K562 (cell line): ENCODE measurements around the gene KMT5C. TPM values are rescaled to one million over a fixed set of nuclear protein-coding genes. Genes with fewer than 3 reads are reported as not detected.

Experiments
- BRD9 ChIP-seq: fragments of 450-650 bp; IDR thresholded peaks from 2 replicates; pipeline ENCODE4 v1.6.1; 2018; ENCODE audit warnings: low read depth; ENCODE audit not compliant: partially characterized antibody
- CBX5 ChIP-seq: IDR thresholded peaks from 2 replicates; pipeline ENCODE4 v1.6.1; 2014; ENCODE audit warnings: low read depth, borderline replicate concordance
- CCAR2 ChIP-seq: fragments of 200-400 bp; formaldehyde crosslinking; IDR thresholded peaks from 2 replicates; pipeline ENCODE4 v1.6.1; 2017; ENCODE audit warnings: mild to moderate bottlenecking, low read depth, low read length
- DIDO1 ChIP-seq: fragments of 450-650 bp; IDR thresholded peaks from 2 replicates; pipeline ENCODE4 v1.6.1; 2016; ENCODE audit warnings: low read depth, missing biosample characterization, missing genetic modification characterization
- DMBX1 ChIP-seq: fragments of 250-450 bp; sonication (Bioruptor Pico); IDR thresholded peaks from 2 replicates; pipeline ENCODE4 v1.8.0; 2022; ENCODE audit warnings: inconsistent platforms, mild to moderate bottlenecking, moderate library complexity, borderline replicate concordance
- ERF ChIP-seq: fragments of 450-650 bp; formaldehyde crosslinking; IDR thresholded peaks from 2 replicates; pipeline ENCODE4 v1.4.0; 2020; ENCODE audit warnings: mild to moderate bottlenecking, mixed read lengths
- FOXA1 ChIP-seq: fragments of 450-650 bp; IDR thresholded peaks from 2 replicates; pipeline ENCODE4 v1.6.1; 2016; ENCODE audit warnings: mild to moderate bottlenecking, borderline replicate concordance
- GABPB1 ChIP-seq: sonication (generic); formaldehyde crosslinking; IDR thresholded peaks from 2 replicates; pipeline ENCODE4 v1.8.0; 2022; ENCODE audit warnings: mild to moderate bottlenecking, missing genetic modification reagents
- GABPB2 ChIP-seq: fragments of 250-450 bp; sonication (Bioruptor Pico); conservative IDR thresholded peaks from 2 replicates; pipeline ENCODE4 v1.5.1; 2021; ENCODE audit warnings: mild to moderate bottlenecking
- GMEB1 ChIP-seq: fragments of 250-450 bp; sonication (Bioruptor Pico); IDR thresholded peaks from 2 replicates; pipeline ENCODE4 v1.4.0; 2020; ENCODE audit warnings: mild to moderate bottlenecking
- GTF2A2 ChIP-seq: IDR thresholded peaks from 2 replicates; pipeline ENCODE4 v1.6.1; 2016; ENCODE audit warnings: mild to moderate bottlenecking, missing genetic modification characterization, missing compliant biosample characterization
- HMG20B ChIP-seq: fragments of 250-450 bp; sonication (Bioruptor Pico); IDR thresholded peaks from 2 replicates; pipeline ENCODE4 v1.5.0; 2021; ENCODE audit warnings: mild to moderate bottlenecking
- ILF3 ChIP-seq: fragments of 450-650 bp; IDR thresholded peaks from 2 replicates; pipeline ENCODE4 v1.6.1; 2018; ENCODE audit warnings: antibody characterized with exemption, mild to moderate bottlenecking, moderate library complexity, borderline replicate concordance
- NR2F6 ChIP-seq: fragments of 450-650 bp; formaldehyde crosslinking; IDR thresholded peaks from 2 replicates; pipeline ENCODE4 v1.4.0; 2020; ENCODE audit warnings: mild to moderate bottlenecking
- PHB ChIP-seq: fragments of 250-450 bp; sonication (Bioruptor Pico); IDR thresholded peaks from 2 replicates; pipeline ENCODE4 v1.5.0; 2021
- RBM39 ChIP-seq: fragments of 200-400 bp; formaldehyde crosslinking; optimal IDR thresholded peaks from 2 replicates; pipeline ENCODE3; 2018; ENCODE audit warnings: low read depth, low read length
- TFE3 ChIP-seq: fragments of 450-650 bp; formaldehyde crosslinking; IDR thresholded peaks from 2 replicates; pipeline ENCODE4 v1.4.0; 2020; ENCODE audit warnings: mild to moderate bottlenecking, mixed read lengths
- XRCC5 ChIP-seq: fragments of 200-400 bp; formaldehyde crosslinking; IDR thresholded peaks from 2 replicates; pipeline ENCODE4 v1.6.1; 2017; ENCODE audit warnings: low read depth, mild to moderate bottlenecking, low read length
- ZBTB1 ChIP-seq: sonication (generic); formaldehyde crosslinking; IDR thresholded peaks from 2 replicates; pipeline ENCODE4 v1.8.1; 2023; ENCODE audit warnings: missing genetic modification reagents, low read depth, mild to moderate bottlenecking, borderline replicate concordance
- ZNF263 ChIP-seq: sonication (generic); formaldehyde crosslinking; IDR thresholded peaks from 2 replicates; pipeline ENCODE4 v1.8.0; 2022; ENCODE audit warnings: mild to moderate bottlenecking, missing genetic modification reagents, borderline replicate concordance
- ZNF324 ChIP-seq: fragments of 250-450 bp; sonication (Bioruptor Pico); IDR thresholded peaks from 2 replicates; pipeline ENCODE4 v1.4.0; 2020; ENCODE audit warnings: mild to moderate bottlenecking
- ZNF436 ChIP-seq: fragments of 250-450, 450-650 bp; sonication (Bioruptor Pico); formaldehyde crosslinking; IDR thresholded peaks from 2 replicates; pipeline ENCODE4 v1.7.0; 2020; ENCODE audit warnings: mild to moderate bottlenecking
- polyA plus RNA-seq, 8 experiments: library from polyadenylated mRNA; depleted of rRNA in 4 of 8; stranded (reverse) in 5 of 8; unstranded in 3 of 8; fragments of >200 nt; fragmentation: Nextera tagmentation in 2 of 8; fragmentation: Illumina TruSeq in 1 of 8; extraction: Ambion mirVana in 2 of 8; extraction: Trizol in 1 of 8; gene quantifications; 2 replicates each; pipeline versions ENCODE4 v1.2.1 to v1.2.3, GENCODE V29; 2011 to 2014; ENCODE audit warnings: inconsistent platforms in 1 of 8, missing spikeins in 1 of 8
- total RNA-seq, 7 experiments: library from RNA; depleted of rRNA in 6 of 7; stranded (reverse); fragments of >200 nt in 6 of 7; fragmentation: Illumina TruSeq in 2 of 7; extraction: Trizol in 2 of 7; gene quantifications; 2 replicates each; pipeline versions ENCODE4 v1.2.1 to v1.2.3, GENCODE V29; 2011 to 2021; ENCODE audit warnings: low replicate concordance in 1 of 7
- TF ChIP-seq, protein P1 (sequence below): fragments of 150-350 bp; conservative IDR thresholded peaks from 2 replicates; pipeline ENCODE4 v1.6.1; 2014; ENCODE audit warnings: low read length
- TF ChIP-seq, protein P2 (sequence below): fragments of 250-450 bp; sonication (Bioruptor Pico); IDR thresholded peaks from 2 replicates; pipeline ENCODE4 v1.4.0; 2020

The KMT5C gene
- total and polyA plus RNA-seq, 9 of the 15 experiments (the other 6 are each of a cell fraction or from before 2014, with no cell fraction given) = 0.15 to 53.5 (median 16.6) TPM

DNA sequence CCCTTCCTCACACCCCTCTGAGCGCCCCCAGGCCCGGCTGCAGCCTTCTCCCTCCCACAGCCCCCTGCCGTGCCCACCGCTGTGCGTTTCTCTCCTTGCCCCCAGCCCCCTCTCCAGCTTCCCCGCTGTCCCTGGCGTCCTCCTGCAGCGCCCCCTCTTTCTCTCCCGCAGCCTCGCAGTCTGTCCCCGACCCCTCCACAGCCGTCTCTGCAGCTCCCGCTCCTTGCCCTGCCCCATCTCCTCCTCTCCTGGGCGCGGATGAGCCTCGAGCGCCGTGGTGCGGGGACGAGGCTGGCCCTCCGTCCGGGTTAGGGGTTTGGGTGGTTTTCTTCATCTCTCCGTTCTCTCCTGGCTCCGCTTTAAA lies 1.1 kb downstream of the KMT5C start (continued):
- no peak for TF ChIP-seq CBX5
- TF ChIP-seq RBM39 = no peak
- TF ChIP-seq GABPB2 = no peak
- no peak for TF ChIP-seq GABPB1
- TF ChIP-seq ZNF263 (CRISPR knock-in tag) = peak; percentile 43
- no peak for TF ChIP-seq DMBX1
- TF ChIP-seq ERF = no peak
- no peak for TF ChIP-seq ILF3
- no peak for TF ChIP-seq TFE3 (CRISPR knock-in tag)
- no peak for TF ChIP-seq GTF2A2 (tag)
- no peak for TF ChIP-seq ZNF436 (CRISPR knock-in tag)
- TF ChIP-seq, protein P1, sequence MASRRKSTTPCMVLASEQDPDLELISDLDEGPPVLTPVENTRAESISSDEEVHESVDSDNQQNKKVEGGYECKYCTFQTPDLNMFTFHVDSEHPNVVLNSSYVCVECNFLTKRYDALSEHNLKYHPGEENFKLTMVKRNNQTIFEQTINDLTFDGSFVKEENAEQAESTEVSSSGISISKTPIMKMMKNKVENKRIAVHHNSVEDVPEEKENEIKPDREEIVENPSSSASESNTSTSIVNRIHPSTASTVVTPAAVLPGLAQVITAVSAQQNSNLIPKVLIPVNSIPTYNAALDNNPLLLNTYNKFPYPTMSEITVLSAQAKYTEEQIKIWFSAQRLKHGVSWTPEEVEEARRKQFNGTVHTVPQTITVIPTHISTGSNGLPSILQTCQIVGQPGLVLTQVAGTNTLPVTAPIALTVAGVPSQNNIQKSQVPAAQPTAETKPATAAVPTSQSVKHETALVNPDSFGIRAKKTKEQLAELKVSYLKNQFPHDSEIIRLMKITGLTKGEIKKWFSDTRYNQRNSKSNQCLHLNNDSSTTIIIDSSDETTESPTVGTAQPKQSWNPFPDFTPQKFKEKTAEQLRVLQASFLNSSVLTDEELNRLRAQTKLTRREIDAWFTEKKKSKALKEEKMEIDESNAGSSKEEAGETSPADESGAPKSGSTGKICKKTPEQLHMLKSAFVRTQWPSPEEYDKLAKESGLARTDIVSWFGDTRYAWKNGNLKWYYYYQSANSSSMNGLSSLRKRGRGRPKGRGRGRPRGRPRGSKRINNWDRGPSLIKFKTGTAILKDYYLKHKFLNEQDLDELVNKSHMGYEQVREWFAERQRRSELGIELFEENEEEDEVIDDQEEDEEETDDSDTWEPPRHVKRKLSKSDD = no peak
- no peak for TF ChIP-seq ZNF324 (CRISPR knock-in tag)
- TF ChIP-seq FOXA1 = no peak
- no peak for TF ChIP-seq GMEB1 (CRISPR knock-in tag)
- TF ChIP-seq BRD9 = peak; percentile 59
- TF ChIP-seq HMG20B (CRISPR knock-in tag) = no peak
- TF ChIP-seq, protein P2, sequence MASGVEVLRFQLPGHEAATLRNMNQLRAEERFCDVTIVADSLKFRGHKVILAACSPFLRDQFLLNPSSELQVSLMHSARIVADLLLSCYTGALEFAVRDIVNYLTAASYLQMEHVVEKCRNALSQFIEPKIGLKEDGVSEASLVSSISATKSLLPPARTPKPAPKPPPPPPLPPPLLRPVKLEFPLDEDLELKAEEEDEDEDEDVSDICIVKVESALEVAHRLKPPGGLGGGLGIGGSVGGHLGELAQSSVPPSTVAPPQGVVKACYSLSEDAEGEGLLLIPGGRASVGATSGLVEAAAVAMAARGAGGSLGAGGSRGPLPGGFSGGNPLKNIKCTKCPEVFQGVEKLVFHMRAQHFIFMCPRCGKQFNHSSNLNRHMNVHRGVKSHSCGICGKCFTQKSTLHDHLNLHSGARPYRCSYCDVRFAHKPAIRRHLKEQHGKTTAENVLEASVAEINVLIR (CRISPR knock-in tag) = no peak
- no peak for TF ChIP-seq NR2F6 (CRISPR knock-in tag)
- TF ChIP-seq ZBTB1 = 0 out of 2 replicates have a peak, but pooled peaks have one; percentile 53
- no peak for TF ChIP-seq XRCC5
- no peak for TF ChIP-seq PHB (CRISPR knock-in tag)
- TF ChIP-seq DIDO1 = no peak
- no peak for TF ChIP-seq CCAR2
